SH-SY5Y (cell line): ENCODE data around the gene LPCAT1.

Experiments used
- GATA2 ChIP-seq: IDR thresholded peaks from 2 replicates; pipeline ENCODE4 v1.6.1; 2011; ENCODE audit warnings: mild to moderate bottlenecking, low read depth, low read length
- GATA3 ChIP-seq: IDR thresholded peaks from 2 replicates; pipeline ENCODE4 v1.6.1; 2011; ENCODE audit warnings: low read depth, mild to moderate bottlenecking, low read length, moderate library complexity

DNA sequence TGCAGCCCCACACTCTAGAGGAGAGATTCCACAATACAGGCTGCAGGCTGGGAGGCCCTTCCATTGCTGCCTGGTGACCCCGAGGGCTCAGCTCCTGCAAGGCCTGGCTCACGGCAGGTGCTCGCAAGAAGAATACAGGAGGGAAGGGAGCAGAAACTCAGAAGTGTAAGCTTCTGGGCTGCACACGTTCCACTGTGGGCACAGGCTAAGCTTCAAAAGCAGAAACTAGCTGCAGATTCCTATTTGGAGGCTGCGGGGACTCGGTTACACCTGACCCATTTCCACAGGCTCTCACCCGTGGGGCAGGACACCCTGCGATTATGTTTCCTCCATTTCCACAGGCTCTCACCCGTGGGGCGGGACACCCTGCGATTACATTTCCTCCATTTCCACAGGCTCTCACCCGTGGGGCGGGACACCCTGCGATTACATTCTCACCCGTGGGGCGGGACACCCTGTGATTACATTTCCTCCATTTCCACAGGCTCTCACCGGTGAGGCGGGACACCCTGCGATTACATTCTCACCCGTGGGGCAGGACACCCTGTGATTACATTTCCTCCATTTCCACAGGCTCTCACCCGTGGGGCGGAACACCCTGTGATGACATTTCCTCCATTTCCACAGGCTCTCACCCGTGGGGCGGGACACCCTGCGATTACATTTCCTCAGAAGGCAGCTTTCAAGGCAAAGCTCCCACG lies 10.3 kb downstream of the LPCAT1 start:
- TF ChIP-seq GATA2 (no peak), GATA3 (no peak)
